Measurements from ENCODE around the gene DCHS1.
A peak's percentile ranks its signal among the peaks of the same experiment; 100 is the strongest.

The DCHS1 gene

GRCh38 chr11:6611092-6611962, 44.3 kb downstream of the DCHS1 start:
- DNase-seq = no peak

- DNase-seq = no peak
These were observed 45.0 kb downstream of the DCHS1 start for GRCh38 chr11:6610591-6610990.

GRCh38 chr11:6609502-6610015, 46.0 kb downstream of the DCHS1 start:
- no peak for DNase-seq

- no peak for DNase-seq
These were observed 46.7 kb downstream of the DCHS1 start for GRCh38 chr11:6608726-6609501.

- DNase-seq = no peak
These were observed 47.6 kb downstream of the DCHS1 start for GRCh38 chr11:6608011-6608410.

- DNase-seq = no peak
These were observed 48.3 kb downstream of the DCHS1 start for GRCh38 chr11:6607190-6607795.

- no peak for DNase-seq
These were observed 49.0 kb downstream of the DCHS1 start for GRCh38 chr11:6606471-6607189.

- no peak for DNase-seq
These were observed 50.8 kb downstream of the DCHS1 start for GRCh38 chr11:6604790-6605189.

- DNase-seq = peak in 1 of 2 experiments; percentile 26
These were observed 51.5 kb downstream of the DCHS1 start for GRCh38 chr11:6604081-6604626.

GRCh38 chr11:6603287-6604080, 52.1 kb downstream of the DCHS1 start, which contains the start of the genes ILK and RRP8:
ILK (plus strand) TSS chr11:6603774; CDS start chr11:6604272, 498 bp downstream.
RRP8 (minus strand) TSS chr11:6603616; CDS start chr11:6603502, 114 bp downstream.
- DNase-seq = peak; percentile 77 to 88

GRCh38 chr11:6602096-6602940, 53.3 kb downstream of the DCHS1 start:
- no peak for DNase-seq

GRCh38 chr11:6601041-6601461, 54.6 kb downstream of the DCHS1 start:
- DNase-seq = no peak

- DNase-seq = no peak
These were observed 55.7 kb downstream of the DCHS1 start for GRCh38 chr11:6599881-6600390.

GRCh38 chr11:6599449-6599848, 56.2 kb downstream of the DCHS1 start:
- DNase-seq = no peak

- DNase-seq = no peak
These were observed 57.1 kb downstream of the DCHS1 start for GRCh38 chr11:6598555-6598954.

GRCh38 chr11:6596239-6596877, 59.3 kb downstream of the DCHS1 start:
- DNase-seq = no peak

- no peak for DNase-seq
These were observed 61.4 kb downstream of the DCHS1 start for GRCh38 chr11:6594142-6594768.

- DNase-seq = no peak
These were observed 67.6 kb downstream of the DCHS1 start for GRCh38 chr11:6588018-6588417.

GRCh38 chr11:6587360-6587953, 68.2 kb downstream of the DCHS1 start:
- DNase-seq = no peak

All from NCI-H1930 (cell line).